GM12891 (cell line): ENCODE results near the gene CALML5.

Experiments
- DNase-seq: peaks from one replicate; pipeline ENCODE4 v3.0.0; 2011; ENCODE audit warnings: low spot score; ENCODE audit not compliant: insufficient read length
- FAIRE-seq: peaks from 2 replicates; lab custom pipeline; 2011; peaks lifted over from hg19 to GRCh38; lab: Jason Lieb, UNC
- PAX5 ChIP-seq: IDR thresholded peaks from 2 replicates; pipeline ENCODE4 v1.6.1; 2011; ENCODE audit warnings: low read length, moderate library complexity, mild to moderate bottlenecking; ENCODE audit not compliant: insufficient read depth, severe bottlenecking
- POLR2A ChIP-seq: IDR thresholded peaks from 2 replicates; pipeline ENCODE4 v1.6.1; 2011; ENCODE audit warnings: low read depth, low read length, control low read depth
- POLR2AphosphoS5 ChIP-seq: IDR thresholded peaks from 2 replicates; pipeline ENCODE4 v1.6.1; 2011; ENCODE audit warnings: low read depth, low read length, control low read depth
- POU2F2 ChIP-seq: IDR thresholded peaks from 2 replicates; pipeline ENCODE4 v1.6.1; 2011; ENCODE audit warnings: low read depth, mild to moderate bottlenecking, control low read depth, low read length, moderate library complexity
- SPI1 ChIP-seq: IDR thresholded peaks from 2 replicates; pipeline ENCODE4 v1.6.1; 2011; ENCODE audit warnings: low read depth, low read length, control low read depth
- TAF1 ChIP-seq: IDR thresholded peaks from 2 replicates; pipeline ENCODE4 v1.6.1; 2011; ENCODE audit warnings: low read depth, low read length, control low read depth

The CALML5 gene

DNA sequence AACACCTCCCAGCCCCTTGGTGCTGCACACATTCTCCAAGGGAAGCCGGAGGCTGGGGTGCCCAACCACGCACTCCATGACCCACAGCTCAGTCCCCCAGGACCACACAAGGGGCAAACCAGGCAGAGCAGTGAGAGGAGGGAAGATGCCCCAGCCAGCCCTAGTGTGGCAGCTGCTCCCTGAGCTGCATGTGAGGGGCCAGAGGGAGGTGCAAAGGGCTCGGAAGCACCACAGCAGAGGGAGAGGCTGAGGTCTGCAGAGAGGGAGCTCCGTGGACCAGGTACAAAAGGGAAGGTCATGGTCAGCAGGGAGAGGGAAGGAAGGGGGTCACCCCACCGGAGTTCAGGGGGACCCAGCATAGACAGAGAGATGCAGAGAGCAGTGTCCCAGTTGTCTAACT is 1.5 kb upstream of the CALML5 start:
- FAIRE-seq (no peak), DNase-seq (no peak)
- TF ChIP-seq SPI1 (no peak), POU2F2 (no peak), POLR2AphosphoS5 (no peak), PAX5 (no peak), POLR2A (no peak), TAF1 (no peak)

- FAIRE-seq, result no peak
- no peak for DNase-seq
- TF ChIP-seq POLR2AphosphoS5, result no peak
Measured at GRCh38 chr10:5500162-5500670, 846 bp upstream of the CALML5 start.

- no peak for TF ChIP-seq POLR2A
- no peak for TF ChIP-seq PAX5
- no peak for TF ChIP-seq SPI1
- no peak for TF ChIP-seq POLR2AphosphoS5
- no peak for TF ChIP-seq TAF1
- no peak for TF ChIP-seq POU2F2
- FAIRE-seq (no peak), DNase-seq (no peak)
Measured at GRCh38 chr10:5498791-5499492, 428 bp downstream of the CALML5 start.

DNA sequence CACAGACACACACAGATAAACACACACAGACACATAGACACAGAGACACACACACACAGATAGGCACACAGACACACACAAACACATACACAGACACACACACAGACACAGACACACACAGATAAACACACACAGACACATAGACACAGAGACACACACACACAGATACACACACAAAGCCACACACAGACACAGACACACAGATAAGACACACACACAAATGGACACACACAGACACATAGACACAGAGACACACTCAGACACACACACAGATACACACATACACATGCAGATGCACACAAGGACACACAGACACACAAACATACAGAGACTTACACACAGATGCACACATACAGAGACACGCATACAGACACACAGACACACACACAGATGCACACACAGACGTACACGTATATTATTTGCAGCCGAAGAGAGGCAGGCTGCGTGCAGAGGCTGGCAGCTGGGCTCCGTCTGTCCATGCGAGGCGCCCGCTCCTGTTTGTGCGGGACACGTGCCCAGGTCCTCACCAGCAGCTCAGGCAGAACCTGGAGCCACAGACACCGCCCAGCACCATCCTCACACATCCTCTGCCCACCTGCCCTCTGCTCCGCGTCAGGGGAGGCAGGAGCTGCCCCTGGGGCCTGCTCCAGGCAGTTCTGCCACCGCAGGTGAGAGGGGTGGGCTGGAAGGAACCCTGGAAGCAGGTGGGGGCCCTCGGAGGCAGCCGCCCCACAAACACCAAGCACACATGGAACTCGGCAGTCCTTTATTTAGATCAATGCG is 1.2 kb downstream of the CALML5 start:
- TF ChIP-seq PAX5 (no peak), POU2F2 (no peak), SPI1 (no peak), POLR2A (no peak), TAF1 (no peak), POLR2AphosphoS5 (no peak)
- peak; percentile 84 for FAIRE-seq
- DNase-seq, result no peak

GRCh38 chr10:5497289-5497688 is 2.1 kb downstream of the CALML5 start:
- no peak for TF ChIP-seq POU2F2
- TF ChIP-seq SPI1, result no peak
- TF ChIP-seq TAF1, result no peak
- TF ChIP-seq POLR2A, result no peak
- no peak for TF ChIP-seq PAX5
- TF ChIP-seq POLR2AphosphoS5, result no peak
- DNase-seq (no peak), FAIRE-seq (no peak)

DNA sequence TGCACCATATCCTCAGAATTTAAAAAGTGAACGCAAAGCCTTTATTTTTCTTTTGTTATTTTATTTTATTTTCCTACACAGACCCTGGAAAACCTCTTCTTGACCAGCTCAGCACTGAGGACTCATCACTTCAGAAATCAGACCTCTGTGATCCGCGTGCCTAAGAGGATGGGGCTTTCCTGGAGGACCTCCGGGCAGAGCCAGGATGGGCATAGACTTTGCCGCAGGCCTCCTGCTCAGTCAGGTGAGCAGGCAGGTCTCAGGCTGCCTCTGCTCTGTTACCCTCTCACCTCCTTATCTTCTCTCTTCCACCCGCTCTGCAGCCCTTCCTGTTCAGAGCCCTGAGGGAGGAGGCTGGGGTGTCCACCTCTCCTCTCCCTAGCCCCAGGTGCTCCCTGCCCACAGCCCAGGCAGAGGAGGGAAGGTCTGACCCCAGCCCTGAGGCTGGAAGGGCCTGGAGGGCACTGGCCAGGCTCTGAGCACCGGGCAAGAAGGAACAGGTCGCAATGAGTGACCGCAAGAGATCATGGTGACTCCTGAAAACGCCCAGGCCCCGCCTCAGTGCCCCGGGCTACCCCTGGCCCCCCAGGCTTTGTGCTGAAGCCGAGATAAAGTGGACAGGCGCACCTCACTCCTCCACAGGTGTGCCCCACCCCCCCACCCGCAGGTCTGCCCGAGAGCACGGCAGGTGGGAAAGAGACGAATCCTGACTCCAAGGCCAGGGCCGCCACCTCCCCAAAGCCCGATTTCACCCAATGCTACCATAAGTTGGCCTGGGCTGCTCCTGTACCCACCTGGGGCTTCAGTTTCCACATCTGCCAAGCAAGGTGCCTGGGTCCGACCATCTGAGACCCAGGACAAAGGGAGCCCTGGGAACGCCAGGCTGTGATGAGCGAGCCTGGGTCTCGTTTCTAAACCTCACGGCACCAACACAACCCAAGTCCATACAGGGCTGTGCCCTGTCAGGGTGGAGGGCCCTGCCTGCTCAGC is 2.8 kb downstream of the CALML5 start:
- no peak for DNase-seq

DNA sequence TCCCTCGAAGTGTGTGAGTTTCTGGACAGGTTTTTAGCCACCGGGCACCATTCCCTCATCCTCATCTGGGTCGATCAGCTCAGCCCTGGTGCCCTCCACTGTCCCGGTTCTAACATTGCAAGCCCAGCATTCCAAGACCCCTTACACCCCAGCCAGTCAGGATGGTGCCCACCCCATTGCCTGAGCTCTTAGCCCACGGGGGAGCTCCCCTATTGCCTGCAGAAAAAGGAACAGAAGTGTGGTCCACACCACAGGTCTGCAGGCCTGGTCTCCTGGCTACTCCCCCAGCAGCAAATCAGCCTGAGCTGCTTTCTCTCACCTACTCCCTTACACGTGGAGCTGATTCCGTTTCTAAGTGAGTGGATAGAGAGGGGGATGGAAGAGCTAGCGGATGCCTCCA is 4.8 kb downstream of the CALML5 start:
- no peak for TF ChIP-seq POLR2A
- no peak for FAIRE-seq
- DNase-seq, result no peak

More for the DNA sequence above, 2.8 kb downstream of the CALML5 start:
- TF ChIP-seq PAX5, result no peak
- no peak for TF ChIP-seq POLR2AphosphoS5
- TF ChIP-seq POLR2A, result no peak
- TF ChIP-seq TAF1, result no peak
- no peak for TF ChIP-seq SPI1
- no peak for TF ChIP-seq POU2F2
- no peak for FAIRE-seq

GRCh38 chr10:5493691-5494090 is 5.7 kb downstream of the CALML5 start:
- FAIRE-seq (no peak), DNase-seq (no peak)
- no peak for TF ChIP-seq PAX5
- no peak for TF ChIP-seq POLR2AphosphoS5
- no peak for TF ChIP-seq TAF1
- TF ChIP-seq POU2F2, result no peak
- TF ChIP-seq POLR2A, result no peak
- TF ChIP-seq SPI1, result no peak

DNA sequence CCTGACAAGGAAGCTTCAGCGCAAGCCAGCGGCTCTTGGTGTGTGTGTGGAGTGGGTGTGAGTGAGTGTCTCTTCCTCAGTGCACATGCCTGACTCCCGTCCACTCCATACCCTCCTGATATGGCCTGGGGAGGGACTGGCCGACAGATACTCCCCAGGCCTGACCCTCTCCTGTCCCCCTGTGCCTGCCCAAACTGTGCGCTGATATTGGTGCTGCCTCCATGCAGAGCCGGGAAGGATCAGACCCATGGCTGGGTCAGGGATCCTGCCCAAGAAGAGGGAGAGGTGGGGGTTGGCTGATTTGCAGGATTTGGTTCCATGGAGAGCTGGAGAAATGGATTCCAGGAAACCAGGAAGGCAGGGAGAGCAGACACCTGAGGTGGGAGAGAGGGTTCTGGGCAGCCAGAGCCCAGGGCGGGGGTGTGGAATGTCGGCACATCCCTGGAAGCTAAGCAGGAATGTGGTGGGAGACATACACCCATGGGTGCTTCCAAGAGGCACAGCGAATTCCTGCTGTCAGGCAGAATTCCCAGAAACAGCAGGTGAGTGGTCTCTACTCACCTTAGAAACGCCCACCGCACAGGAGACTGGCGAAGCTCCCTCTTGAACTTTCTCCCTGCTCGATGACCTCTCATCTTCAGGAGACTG is 6.3 kb downstream of the CALML5 start:
- TF ChIP-seq PAX5 (no peak), TAF1 (no peak), SPI1 (no peak), POLR2AphosphoS5 (no peak), POU2F2 (no peak)
- FAIRE-seq (no peak), DNase-seq (no peak)
